GM18507 (cell line): ENCODE results near the gene MED17.

Experiments
- DNase-seq: peaks from one replicate; pipeline ENCODE4 v3.0.0; 2011; ENCODE audit warnings: low read depth; ENCODE audit not compliant: insufficient read length; ENCODE audit errors: extremely low spot score
- FAIRE-seq: peaks from 2 replicates; lab custom pipeline; 2011; peaks lifted over from hg19 to GRCh38; lab: Jason Lieb, UNC

MED17 gene

GRCh38 chr11:93843906-93844305, 59.8 kb downstream of the MED17 start:
- FAIRE-seq (no peak), DNase-seq (no peak)

DNA sequence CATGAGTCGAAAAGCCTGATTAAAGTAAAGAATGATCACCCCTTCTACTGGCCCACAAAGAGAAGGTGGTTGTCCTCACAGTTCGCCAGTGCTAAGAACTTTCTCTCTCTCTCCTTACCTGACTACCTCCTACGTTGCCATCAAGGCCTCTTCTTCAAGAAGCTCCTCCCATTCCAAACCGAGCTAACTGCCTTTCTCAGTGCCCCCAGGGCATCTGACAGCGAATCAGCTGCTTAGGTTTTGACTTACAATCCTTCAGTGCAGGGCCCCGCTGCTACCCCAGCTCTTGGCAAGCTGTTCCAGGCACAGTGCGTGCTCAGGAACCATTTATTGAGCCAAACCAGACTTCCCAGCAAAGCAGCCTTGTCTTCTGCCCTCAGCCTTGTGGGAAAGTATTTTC, 60.5 kb downstream of the MED17 start:
- no peak for DNase-seq
- FAIRE-seq = no peak

- DNase-seq (no peak), FAIRE-seq (no peak)
Measured at GRCh38 chr11:93845181-93846092, 61.4 kb downstream of the MED17 start.

DNA sequence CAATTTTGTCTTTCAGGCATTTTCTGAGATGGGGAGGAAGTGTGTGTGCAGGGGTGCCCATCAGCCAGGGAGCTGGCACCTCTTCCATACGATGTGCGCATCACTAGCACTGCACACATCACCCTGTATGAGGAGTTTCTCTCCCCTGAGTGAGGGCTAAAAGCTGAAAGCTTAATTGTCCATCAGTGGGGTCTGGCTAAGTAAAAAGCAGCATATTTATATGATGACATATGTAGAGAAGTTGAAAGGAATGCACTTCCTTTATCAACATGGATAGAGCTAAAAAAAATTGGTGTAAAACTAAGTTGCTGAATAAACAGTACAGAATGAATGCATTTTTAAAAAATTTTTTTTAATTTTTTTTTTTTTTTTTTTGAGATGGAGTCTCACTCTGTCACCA, 62.3 kb downstream of the MED17 start:
- DNase-seq = no peak
- no peak for FAIRE-seq

DNA sequence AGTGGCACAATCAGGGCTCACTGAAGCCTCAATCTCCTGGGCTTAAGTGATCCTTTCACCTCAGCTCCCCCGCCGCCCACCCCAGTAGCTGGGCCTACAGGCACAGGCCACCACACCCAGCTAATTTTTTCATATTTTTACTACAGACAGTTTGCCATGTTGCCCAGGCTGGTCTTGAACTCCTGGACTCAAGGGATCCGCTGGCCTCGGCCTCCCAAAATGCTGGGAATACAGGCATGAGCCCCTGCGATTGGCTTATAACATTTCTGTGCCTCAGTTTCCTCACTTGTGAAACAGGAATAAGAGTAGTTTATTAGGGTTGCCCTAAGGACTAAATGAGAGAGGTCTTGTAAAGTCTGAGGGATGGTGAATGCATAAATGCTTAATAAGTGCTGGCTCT, 65.1 kb downstream of the MED17 start:
- FAIRE-seq (no peak), DNase-seq (no peak)

DNA sequence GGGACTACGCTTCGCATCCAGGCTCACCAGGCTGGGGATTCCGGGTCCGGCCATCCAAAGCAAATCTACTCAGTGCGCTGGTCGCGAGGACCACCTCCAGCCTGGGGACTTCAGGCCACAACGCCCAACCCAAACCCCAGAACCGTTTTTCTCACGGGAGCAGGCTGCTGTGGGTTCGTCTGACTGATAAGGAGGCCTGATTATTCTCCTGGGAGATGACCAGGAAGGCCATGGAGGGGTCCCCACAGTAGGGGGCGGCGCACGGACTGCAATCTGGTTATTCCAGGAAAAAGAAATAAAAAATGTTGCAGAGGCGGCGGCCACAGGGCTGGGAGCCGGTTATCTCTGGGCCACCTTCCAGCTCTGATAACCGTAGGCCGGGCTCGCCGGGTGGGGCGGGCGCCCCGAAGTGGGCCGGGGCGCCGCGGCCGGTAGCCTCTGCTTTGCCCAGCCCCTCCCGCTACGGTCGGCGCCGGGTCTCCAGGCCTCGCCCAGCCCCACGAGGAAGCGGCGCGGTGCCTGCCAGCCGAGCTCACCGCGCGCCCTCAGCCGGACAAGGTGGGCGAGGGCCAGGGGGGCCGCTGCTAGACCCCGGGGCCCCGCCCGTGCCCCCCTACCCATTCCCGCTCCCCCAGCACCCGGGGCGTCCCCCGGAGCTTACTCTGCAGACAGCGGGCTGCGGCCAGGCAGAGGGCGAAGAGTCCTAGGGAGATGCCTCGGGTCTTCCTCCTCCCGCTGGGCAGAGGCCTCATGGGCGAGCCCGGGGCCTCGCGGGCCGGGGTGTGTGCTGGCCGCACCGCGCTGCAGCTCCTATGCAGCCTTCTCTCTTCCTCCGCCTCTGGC, 65.9 kb downstream of the MED17 start:
- no peak for FAIRE-seq
- DNase-seq = no peak

- DNase-seq (no peak), FAIRE-seq (no peak)
Measured at GRCh38 chr11:93850594-93851018, 66.5 kb downstream of the MED17 start, which contains the start of gene VSTM5. Gene VSTM5, minus strand, starts transcription at chr11:93850618. Its CDS starts 116 bp downstream, at chr11:93850502.

DNA sequence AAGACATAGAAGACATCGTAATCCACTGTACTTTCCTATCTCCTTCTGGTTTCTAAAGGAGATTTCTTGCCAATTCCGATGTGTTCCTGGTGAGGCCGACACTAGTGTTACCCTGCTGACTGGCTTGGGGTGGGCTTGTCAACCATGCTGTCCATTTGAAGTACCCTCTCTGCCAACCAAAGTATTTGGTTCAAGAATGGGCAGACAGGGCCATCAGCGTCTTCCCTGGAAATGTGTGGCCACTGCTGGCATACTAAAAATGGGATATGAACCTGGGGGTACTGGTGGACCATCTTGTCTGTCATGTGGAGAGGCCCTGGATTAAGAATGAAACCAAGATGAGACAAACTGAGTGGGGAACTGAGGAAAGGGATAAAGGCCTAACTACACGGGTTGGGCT, 68.2 kb downstream of the MED17 start:
- FAIRE-seq = no peak
- no peak for DNase-seq

DNA sequence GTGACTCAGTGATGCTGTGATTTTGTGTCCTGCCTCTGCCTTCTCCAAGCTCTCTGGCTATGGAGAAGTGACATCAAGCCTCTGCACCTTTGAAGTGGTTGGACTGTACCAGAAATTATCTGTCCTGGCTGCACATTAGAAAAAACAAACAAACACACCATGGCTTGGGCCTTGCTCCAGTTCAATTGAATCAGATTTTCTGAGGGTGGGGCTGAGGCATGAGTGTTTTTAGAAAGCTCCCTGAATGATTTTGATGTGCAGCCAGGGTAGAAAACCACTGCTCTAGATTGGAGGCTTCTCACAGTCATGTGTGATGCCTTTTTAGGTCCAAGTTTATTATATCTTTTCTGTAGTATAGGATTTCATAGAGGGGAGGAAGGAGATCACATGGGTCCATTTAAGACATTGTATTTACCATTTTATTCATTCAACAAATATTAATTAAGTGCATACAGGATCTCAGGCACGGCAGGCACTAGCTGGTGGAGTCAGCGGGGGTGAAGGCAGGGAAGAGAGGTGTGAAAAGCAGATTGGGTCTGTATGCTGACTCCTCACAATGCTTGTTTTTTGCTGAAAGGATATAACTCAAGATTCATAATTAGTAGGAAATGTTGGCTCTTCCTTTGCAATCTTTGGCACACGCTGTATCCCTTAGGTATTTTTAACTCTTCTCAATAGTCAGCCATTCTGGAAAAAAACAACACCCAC, 73.5 kb downstream of the MED17 start:
- FAIRE-seq (no peak), DNase-seq (no peak)

DNA sequence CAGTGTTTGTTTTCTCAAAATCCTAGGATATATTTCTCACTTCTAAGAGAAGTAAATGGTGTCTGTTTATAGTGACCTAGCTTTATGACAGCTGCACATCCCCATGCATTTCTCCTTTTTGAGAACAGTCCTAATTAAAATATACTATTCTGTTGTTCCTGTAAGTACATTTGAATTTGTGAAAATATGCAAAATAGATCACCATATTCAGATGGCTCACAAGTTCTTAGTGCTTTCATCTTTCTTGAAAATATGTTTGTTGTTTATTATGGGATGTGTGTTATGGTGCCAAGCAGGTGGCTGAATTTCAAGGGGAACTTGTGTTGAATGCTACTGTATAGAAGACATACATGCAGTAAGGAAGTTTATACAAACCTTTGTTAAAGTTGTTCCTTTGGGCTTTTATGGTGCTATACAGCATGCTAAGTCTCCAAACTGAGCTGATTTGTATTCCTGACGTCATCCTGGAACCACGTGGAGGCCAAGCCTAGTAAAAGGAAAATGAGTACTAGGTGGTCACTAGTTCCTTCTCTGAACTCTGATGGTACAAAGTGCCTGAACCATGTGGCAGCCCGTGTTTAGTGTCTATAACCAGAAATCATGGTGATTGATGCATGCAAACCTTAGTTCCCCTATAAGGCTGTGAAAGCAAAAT, 74.2 kb downstream of the MED17 start:
- FAIRE-seq = no peak
- DNase-seq = no peak

DNA sequence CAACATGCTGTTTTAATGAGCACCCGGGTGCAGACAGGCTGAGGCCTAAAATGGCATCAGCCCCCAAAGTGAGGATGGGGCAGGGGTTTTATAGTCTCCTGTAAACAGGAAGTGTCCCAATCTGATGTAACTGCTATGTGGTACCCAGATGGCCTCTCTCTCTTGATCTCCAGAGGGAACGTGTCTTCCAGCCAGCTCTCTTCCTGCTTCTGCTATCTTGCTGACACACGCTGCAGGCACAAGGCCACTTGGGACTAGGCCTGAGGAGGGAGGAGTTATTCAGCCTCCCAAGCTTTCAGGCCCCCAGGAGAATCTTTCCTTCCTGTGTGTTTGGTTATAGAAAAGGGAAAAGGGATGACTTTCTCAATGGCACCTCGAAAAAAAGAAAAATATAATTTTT, 77.7 kb downstream of the MED17 start:
- no peak for FAIRE-seq
- DNase-seq = no peak
